Head of caudate nucleus (tissue), 42 donors: ENCODE data around the gene PAWR.
"Not testable (repeated sequence)": the region's sequence is repeated elsewhere in the genome, so short reads cannot be mapped to it uniquely, and the experiment has no call there.

Experiments
- DNase-seq, 42 donors: peaks; one replicate each; pipeline versions ENCODE4 v3.0.0 to v3.0.0-alpha.2; 2020 to 2021; ENCODE audit warnings: mixed read lengths in 7 of 42
- intact Hi-C: fragments of 100-400 bp; cut with DNase I; formaldehyde crosslinking; loops from one replicate; pipeline ENCODE4 v1.15.0; 2022

PAWR gene

DNA sequence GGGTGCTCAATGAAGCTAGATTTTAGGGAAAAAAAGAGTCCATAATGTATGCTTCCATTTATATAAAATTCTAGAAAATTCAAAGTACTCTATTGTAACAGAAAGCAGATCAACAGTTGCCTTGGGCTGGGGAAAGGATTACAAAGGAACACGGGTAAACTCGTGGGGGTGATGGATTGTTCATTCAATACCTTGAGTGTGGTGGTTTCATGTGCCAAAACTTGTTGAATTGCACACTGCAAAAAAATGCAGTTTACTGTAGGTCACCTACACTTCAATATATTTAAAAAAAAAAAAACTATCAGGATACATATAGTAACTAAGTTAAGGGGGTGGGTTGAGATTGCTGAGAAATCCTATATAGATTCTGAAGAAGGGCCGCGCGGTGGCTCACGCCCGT is 33.6 kb downstream of the PAWR start:
- intact Hi-C loops, result no loop called here
- DNase-seq, result no peak

DNA sequence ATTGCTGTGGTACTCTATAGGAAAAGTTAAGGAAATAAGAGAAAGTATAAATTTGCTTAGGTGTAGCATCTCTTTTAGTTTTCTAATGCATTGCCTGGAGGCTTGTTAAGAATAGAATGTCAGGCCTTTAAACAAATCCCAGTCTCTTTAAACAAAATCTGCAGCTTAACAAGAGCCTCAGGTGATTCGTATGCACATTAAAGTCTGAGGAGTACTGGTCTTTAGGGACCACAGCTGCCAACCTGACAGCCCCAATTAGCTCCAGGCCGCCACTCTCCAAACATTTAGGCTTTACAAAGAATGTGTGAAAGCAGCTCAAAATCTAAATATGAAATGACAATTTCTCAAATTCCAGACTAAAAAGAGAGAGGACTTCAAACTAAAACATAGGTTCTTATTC is 35.7 kb downstream of the PAWR start:
- intact Hi-C loops, result no loop called here
- DNase-seq, result no peak

GRCh38 chr12:79652521-79652920 is 38.2 kb downstream of the PAWR start:
- no peak for DNase-seq
- intact Hi-C loops, result no loop called here

- intact Hi-C loops, result no loop called here
Measured at GRCh38 chr12:79650440-79650839, 40.3 kb downstream of the PAWR start.

GRCh38 chr12:79648881-79649280 is 41.9 kb downstream of the PAWR start:
- no peak for DNase-seq
- intact Hi-C loops, result no loop called here

More at GRCh38 chr12:79650440-79650839, 40.3 kb downstream of the PAWR start:
- no peak for DNase-seq

GRCh38 chr12:79646843-79647242 is 43.9 kb downstream of the PAWR start:
- DNase-seq, intact Hi-C loops: not testable (repeated sequence)

DNA sequence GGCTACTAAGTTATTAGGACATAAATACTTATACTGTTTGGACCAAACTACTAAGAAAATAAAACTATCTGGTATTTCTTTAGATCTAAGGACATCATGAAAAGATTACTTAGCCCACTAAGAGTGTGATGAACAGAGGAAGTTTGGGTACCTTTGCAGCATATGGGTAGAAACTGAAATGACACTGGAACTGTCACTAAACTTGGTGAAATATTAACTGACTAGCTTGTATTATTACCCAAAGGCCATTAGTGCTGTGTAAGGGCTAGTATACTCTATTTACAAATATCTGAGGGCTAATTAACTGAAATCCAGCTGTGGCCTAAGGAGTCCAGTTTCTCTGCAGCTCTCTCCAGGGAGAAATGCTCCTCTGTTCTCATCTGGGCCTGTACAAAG is 45.5 kb downstream of the PAWR start:
- intact Hi-C loops, result no loop called here
- no peak for DNase-seq

DNA sequence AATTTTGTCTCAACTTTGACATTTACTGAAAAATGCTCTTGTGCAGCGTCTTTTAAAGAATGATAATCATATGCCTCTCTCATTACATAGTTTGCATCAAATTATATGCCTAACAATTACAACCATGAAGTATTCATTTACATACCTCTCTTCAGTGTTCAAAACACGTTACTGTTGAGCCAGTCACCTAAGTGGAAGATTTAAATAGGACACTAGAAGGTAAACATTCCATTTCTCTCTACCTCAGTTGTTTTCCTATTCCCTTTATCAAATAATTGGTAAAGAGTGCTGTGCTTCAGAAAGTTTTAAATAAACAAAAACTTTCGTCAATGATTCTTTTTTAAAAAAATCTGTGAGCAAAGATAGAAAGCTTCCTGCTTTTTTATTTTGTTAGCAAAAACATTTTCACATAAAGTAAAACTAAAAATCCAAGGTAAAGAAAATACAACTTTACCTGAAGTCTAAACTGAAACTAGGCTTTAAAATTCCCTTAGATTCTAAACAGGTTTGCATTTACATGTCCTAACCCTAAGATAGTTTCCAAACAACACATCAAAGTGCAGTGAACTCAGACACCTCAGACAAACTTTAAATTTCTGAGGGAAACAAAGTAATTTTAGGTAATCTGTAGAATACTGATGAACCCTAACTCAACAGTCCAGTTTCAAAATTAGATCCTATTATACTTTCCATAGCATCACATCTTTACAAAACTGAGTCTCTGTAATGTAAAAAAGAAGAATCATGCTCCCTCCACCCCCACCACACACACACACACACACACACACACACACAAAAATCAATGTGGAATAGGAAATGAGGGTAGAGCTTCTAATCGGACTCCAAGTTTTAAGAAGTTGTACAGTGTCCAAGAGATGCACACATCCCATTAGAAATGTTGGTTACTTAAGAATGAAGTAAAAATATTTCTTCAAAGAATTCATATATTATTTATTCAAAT is 46.2 kb downstream of the PAWR start:
- DNase-seq, result no peak
- intact Hi-C loops, result no loop called here

GRCh38 chr12:79643821-79644220 is 46.9 kb downstream of the PAWR start:
- no peak for DNase-seq
- intact Hi-C loops, result no loop called here

DNA sequence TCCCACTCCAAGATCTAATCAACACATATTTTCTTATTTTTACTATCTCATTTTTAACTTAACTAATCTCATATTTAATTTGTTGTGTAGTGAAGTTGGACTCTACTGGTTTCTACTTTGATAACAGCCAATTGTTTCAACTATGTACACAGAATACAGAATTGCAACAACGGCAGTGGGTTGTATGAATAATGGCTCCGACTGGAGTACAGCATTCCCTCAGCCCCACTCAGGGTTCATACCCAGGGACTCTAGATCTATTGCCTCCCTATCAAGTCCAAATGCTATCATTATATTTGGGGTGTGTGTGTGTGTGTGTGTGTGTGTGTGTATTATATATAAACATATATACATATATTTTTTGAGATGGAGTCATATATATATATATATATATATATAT is 52.3 kb downstream of the PAWR start:
- no peak for DNase-seq
- intact Hi-C loops, result no loop called here

DNA sequence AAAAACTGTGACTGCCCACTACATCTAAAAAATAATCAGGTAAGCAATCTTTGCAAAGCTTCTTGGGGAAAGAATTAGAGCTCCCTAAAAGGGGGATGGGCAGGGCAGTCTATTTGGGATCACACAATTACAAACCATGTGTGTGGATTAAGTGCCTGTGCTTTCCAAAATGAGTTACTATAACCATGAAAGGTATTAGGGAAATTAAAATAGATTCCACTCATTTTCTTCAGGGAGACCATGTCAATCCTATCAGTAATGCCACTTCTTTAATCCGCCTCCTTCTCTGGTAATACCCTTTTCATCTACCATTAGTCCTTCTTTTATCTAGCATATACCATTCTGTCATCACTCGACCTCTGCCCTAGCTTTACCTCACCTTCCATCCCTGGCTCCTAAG is 53.7 kb downstream of the PAWR start:
- DNase-seq, result no peak

DNA sequence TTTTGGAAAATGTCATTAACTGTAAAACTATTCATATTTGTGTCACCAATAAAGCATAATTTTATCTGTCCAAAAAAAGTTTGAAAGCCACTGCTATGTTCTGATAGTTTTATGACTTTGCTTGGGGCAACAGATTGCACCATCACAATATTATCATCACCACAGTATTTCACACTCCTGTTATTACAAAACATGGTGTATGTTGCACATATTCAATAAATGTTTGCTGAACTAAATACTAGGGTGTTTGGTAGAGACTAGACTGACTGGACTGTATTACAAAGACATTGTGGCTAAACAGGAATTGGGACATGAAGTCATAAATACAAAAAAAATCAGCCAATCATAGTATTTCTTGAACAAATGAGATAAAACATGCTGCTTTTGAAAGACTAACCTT is 55.1 kb downstream of the PAWR start:
- intact Hi-C loops, result no loop called here
- no peak for DNase-seq

More for the DNA sequence above, 53.7 kb downstream of the PAWR start:
- intact Hi-C loops, result no loop called here

- intact Hi-C loops, result no loop called here
Measured at GRCh38 chr12:79634957-79635471, 55.8 kb downstream of the PAWR start.

GRCh38 chr12:79629561-79629960 is 61.2 kb downstream of the PAWR start:
- DNase-seq, result no peak
- intact Hi-C loops, result no loop called here

More at GRCh38 chr12:79634957-79635471, 55.8 kb downstream of the PAWR start:
- no peak for DNase-seq

- DNase-seq, intact Hi-C loops: not testable (repeated sequence)
Measured at GRCh38 chr12:79626735-79627134, 64.0 kb downstream of the PAWR start.

- intact Hi-C loops, result no loop called here
- no peak for DNase-seq
Measured at GRCh38 chr12:79624378-79624777, 66.4 kb downstream of the PAWR start.

DNA sequence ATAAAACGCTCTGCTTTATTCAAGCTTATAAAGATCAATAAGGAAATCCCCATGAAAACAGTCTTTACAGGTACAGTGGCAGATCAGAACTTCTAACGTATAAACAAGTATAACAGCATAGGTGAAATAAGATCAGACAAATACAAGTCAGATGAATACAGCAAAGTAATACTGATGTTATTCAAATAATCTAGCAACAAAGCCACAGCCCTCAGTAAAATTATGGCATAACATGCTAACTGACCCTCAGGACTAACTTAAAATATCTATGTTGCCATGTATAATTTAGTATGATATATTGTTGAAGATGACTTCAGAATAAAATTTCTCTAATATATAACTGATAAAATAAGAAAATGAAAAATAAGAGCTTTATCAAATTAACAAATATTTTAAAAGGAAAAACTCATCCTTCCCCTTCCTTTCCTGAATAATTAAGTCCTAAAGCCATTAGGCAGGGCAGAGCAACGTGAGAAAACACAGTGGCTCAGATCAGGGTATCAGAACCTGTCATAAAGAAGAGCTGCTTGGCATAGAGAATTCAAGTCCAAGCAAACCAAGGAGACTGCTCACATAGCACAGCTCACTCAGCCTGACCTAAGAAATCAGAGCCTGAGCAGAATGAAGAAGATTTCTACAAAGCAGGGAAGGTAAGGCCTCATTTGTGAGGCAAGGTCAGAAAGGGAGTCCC is 70.7 kb downstream of the PAWR start:
- intact Hi-C loops, result no loop called here
- no peak for DNase-seq

GRCh38 chr12:79618848-79619404 is 71.8 kb downstream of the PAWR start:
- no peak for DNase-seq
- intact Hi-C loops, result no loop called here

DNA sequence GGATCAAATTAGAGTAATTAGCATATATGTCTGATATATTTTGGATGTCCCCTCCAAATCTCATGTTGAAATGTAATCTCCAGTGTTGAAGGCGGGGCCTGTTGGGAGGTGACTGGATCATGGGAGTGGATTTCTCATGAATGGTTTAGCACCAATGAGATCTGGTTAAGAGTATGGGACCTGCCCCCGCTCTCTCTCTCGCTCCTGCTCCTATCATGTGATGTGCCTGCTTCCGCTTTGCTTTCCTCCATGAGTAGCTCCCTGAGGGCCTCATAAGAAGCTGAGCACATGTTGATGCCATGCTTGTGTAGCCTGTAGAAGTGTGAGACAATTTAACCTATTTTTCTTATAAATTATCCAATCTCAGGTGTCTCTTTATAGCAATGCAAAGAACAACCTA is 73.1 kb downstream of the PAWR start:
- DNase-seq, result no peak
- intact Hi-C loops, result no loop called here
